ENCODE data around the gene RAB3C. TPM values are rescaled to one million over a fixed set of nuclear protein-coding genes. Genes with fewer than 3 reads are reported as not detected.

RAB3C gene
- total RNA-seq, 6 experiments from 2014 or later: 0.18 to 2.6 (median 0.99) TPM

DNA sequence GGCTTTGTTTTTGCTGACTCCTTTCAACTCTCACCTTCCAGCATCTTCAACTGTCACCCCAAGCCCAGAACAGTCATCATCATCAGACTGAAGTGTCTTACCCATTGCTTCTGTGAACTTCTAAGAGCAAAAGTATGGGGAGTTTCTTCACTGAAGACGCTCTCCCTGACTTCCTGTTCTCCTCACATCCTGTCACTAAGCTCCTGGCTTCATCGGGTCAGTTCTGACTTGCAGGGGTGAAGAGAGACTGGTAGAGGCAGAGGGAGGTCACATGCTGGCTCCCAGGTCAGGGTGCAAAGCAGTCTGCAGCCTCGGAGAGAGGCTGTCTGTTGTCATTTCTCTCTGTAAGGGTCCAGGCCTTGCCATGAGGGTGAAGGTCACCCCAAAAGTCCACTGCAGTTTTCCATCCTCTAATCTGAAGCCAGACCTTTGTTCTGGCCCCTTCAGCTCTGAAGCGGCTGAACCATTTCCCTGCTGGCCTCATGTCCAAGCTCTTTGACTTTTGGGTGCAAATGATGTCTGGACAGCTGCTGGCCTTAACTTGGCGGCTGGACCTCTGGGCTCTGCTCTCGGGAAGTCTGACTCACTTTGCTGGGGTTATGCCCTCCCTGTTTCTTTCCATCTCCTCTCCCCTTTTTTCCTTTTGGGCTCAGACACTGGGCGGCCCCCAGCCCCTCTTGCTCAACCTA, 305.0 kb downstream of the RAB3C start:
- Histone ChIP-seq H3K9me3 (peaks cover 0 to 3% (median 0%) of the 10 kb centered on the region in 4 donors), H3K27ac (no peak overlapping the region), H3K36me3 (no peaks in the 10 kb centered on the region), H3K4me3 (no peak overlapping the region), H3K27me3 (no peaks in the 10 kb centered on the region), H3K4me1 (no peaks in the 10 kb centered on the region)
- intact Hi-C loops (cut with DNase I): no loop called here
- ATAC-seq (peak in 3 of 4 donors; percentile 15 to 27 (median 17)), DNase-seq (no peak)
- WGBS (ENCODE audit: insufficient coverage, low coverage, low lambda C conversion rate, missing lambda C conversion rate): 41% methylated on average over 6 of the region's 7 CpGs
- TF ChIP-seq, protein P1, sequence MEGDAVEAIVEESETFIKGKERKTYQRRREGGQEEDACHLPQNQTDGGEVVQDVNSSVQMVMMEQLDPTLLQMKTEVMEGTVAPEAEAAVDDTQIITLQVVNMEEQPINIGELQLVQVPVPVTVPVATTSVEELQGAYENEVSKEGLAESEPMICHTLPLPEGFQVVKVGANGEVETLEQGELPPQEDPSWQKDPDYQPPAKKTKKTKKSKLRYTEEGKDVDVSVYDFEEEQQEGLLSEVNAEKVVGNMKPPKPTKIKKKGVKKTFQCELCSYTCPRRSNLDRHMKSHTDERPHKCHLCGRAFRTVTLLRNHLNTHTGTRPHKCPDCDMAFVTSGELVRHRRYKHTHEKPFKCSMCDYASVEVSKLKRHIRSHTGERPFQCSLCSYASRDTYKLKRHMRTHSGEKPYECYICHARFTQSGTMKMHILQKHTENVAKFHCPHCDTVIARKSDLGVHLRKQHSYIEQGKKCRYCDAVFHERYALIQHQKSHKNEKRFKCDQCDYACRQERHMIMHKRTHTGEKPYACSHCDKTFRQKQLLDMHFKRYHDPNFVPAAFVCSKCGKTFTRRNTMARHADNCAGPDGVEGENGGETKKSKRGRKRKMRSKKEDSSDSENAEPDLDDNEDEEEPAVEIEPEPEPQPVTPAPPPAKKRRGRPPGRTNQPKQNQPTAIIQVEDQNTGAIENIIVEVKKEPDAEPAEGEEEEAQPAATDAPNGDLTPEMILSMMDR (IDR thresholded peaks at IDR 0.05): no peak
- no peak for TF ChIP-seq POLR2A (IDR thresholded peaks at IDR 0.05)

GRCh38 chr5:58890265-58890664, 307.4 kb downstream of the RAB3C start:
- no peaks in the 10 kb centered on the region for H3K36me3 ChIP-seq
- ATAC-seq (no peak), DNase-seq (no peak)
- no peaks in the 10 kb centered on the region for H3K4me1 ChIP-seq
- H3K27ac ChIP-seq: no peak overlapping the region
- no peak overlapping the region for H3K4me3 ChIP-seq
- WGBS (ENCODE audit: insufficient coverage, low coverage, low lambda C conversion rate, missing lambda C conversion rate): 76% methylated on average over 9 of the region's 12 CpGs
- intact Hi-C loops (cut with DNase I): no loop called here
- no peaks in the 10 kb centered on the region for H3K9me3 ChIP-seq
- no peak for TF ChIP-seq POLR2A (IDR thresholded peaks at IDR 0.05)
- TF ChIP-seq, protein P1 (IDR thresholded peaks at IDR 0.05): no peak
- H3K27me3 ChIP-seq: no peaks in the 10 kb centered on the region

GRCh38 chr5:58890701-58891085, 307.8 kb downstream of the RAB3C start:
- intact Hi-C loops (cut with DNase I): no loop called here
- H3K27ac ChIP-seq: no peak overlapping the region

DNA sequence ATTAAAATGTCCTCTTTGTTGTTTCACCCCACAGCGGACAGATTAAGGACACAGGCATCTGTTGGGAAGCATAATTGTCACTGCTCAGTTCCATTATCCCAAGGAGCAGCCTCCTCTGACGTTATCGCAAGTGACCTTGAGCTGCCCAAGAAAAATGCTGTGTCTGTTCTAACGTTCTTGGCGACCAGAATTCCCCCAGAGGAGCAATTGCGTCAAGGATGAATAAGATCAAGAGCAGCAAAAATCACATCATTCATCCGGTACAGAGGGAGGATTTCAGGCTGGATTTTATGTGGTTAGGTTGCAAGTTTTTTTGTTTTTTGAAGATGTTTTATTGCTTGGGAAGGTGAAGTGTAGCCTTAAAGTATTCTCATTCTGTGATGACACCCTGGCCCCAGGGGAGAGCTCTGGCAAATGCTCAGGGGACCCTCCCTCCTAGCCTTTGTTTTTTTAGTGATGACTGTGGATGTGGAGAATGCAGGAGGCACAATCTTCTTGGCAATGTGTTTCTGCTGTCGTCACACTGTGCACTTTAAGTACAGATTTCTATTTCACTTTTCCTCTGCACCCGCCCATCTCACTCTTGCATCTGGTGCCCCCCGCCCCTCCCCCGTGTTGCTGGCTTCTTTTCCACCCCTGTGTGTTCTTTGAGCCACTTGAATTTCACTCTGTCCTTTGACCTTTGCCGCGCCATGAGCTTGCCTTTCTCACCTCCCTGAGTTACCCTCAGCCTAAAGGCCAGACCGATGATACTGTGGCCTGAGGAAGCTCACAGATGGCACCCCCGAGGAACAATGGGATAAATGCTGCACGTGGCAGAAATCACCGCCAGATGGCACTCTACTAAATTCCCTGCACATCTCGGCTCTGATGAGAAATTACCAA, 308.5 kb downstream of the RAB3C start:
- H3K36me3 ChIP-seq: no peaks in the 10 kb centered on the region
- intact Hi-C loops (cut with DNase I): no loop called here
- ATAC-seq: peak; percentile 64 to 76 (median 74)
- TF ChIP-seq, protein P1 (IDR thresholded peaks at IDR 0.05): peak; percentile 60 to 78 (median 68)
- no peak for TF ChIP-seq POLR2A (IDR thresholded peaks at IDR 0.05)
- 10% methylated on average over 16 of the region's 18 CpGs for WGBS (ENCODE audit: insufficient coverage, low coverage, low lambda C conversion rate, missing lambda C conversion rate)
- H3K4me3 ChIP-seq: no peak overlapping the region
- DNase-seq: peak in 2 of 3 donors; percentile 36 to 53
- no peaks in the 10 kb centered on the region for H3K27me3 ChIP-seq
- no peaks in the 10 kb centered on the region for H3K9me3 ChIP-seq
- H3K4me1 ChIP-seq: no peaks in the 10 kb centered on the region
- H3K27ac ChIP-seq: peak overlapping the region in 1 of 3 donors; percentile 43

More at GRCh38 chr5:58890701-58891085, 307.8 kb downstream of the RAB3C start:
- Histone ChIP-seq H3K36me3 (no peaks in the 10 kb centered on the region), H3K27me3 (no peaks in the 10 kb centered on the region), H3K9me3 (no peaks in the 10 kb centered on the region), H3K4me3 (no peak overlapping the region), H3K4me1 (no peaks in the 10 kb centered on the region)
- 68% methylated on average over 5 of the region's 6 CpGs for WGBS (ENCODE audit: insufficient coverage, low coverage, low lambda C conversion rate, missing lambda C conversion rate)
- DNase-seq (no peak), ATAC-seq (no peak)
- TF ChIP-seq, protein P1 (IDR thresholded peaks at IDR 0.05): no peak
- no peak for TF ChIP-seq POLR2A (IDR thresholded peaks at IDR 0.05)

Data from right lobe of liver (tissue), 6 donors.